ENCODE data around the gene TEX264. TPM values are rescaled to one million over a fixed set of nuclear protein-coding genes. Genes with fewer than 3 reads are reported as not detected.

TEX264 gene
- total and polyA plus RNA-seq, 2 of the 13 experiments (the other 11 are each of a cell fraction or from before 2014, with no cell fraction given): 35.2 to 52.1 TPM

DNA sequence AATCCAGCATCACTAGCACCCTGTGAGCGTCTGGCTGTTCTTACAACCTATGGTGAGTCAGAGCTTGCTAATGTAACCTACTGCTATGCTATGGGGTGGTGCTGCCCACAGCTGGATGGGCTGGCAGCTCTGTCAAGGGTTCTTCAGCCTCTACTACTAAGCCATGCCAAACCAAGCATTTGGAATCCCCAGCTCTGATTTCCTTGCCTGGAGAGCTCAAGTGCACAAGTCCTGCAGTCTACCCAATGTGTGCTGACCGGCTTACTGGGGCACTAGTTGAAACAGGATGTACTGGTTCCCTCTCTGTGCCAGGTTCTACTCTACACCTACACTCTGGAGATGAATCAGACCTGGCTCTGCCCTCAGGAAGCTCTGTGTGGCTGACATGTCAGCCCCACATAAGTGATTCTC lies 4.2 kb downstream of the TEX264 start (continued):
- TF ChIP-seq HNF1A (IDR thresholded peaks at IDR 0.05; ENCODE audit: low read depth) (no peak), HNF1A (CRISPR knock-in tag; IDR thresholded peaks at IDR 0.05; ENCODE audit: borderline replicate concordance) (no peak), ESRRA (CRISPR knock-in tag; IDR thresholded peaks at IDR 0.05; ENCODE audit: low read depth) (no peak)

DNA sequence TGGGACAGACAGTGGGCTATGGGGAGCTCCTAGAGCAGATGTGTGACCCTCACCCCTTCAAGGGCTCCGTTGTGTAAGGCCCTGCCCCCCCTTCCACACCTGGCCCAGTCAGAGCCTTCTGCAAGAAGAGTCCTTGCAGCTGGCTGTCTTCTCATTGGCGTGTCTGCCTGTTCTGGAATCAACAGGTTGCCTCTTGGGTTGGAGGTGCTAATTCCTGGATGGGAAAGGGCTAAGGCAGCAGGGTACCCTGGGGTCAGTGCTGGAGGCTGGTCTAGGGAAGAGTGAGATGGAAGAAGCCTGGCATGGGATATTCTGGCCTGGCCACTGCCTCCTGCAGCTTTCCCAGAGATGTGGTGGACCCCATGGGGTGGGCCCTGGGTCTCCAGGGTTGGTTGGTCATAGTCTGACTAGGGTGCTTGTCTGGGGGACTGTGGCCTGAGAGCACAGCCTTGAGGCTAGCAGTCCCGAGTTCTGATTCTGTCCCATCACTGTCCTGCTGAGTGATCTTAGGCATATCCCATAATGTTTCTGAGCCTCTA lies 5.1 kb downstream of the TEX264 start:
- POLR2A ChIA-PET: no interaction called here
- Histone ChIP-seq H2AFZ (ENCODE audit: low read length) (no peak overlapping the region), H3K4me3 (replicated peaks in 1 of 3; ENCODE audit: insufficient read depth in 1 of 3, low read depth in 2 of 3, low read length in 3 of 3) (no peak overlapping the region), H3K9ac (ENCODE audit: insufficient read depth, low read depth, low read length) (no peak overlapping the region), H3K27me3 (ENCODE audit: control insufficient read depth in 1 of 2, insufficient read depth in 2 of 2, low read length in 2 of 2) (no peaks in the 10 kb centered on the region), H3K36me3 (replicated peaks in 1 of 2; ENCODE audit: control insufficient read depth in 1 of 2, insufficient read depth in 2 of 2, low read length in 2 of 2) (peaks cover 8 to 9% of the 10 kb centered on the region in 2 experiments; a peak in 3 of 5 replicates), H3K4me1 (ENCODE audit: insufficient read depth, low read length) (peaks cover 22% of the 10 kb centered on the region), H3K4me2 (ENCODE audit: low read depth, low read length) (no peak overlapping the region), H3K9me3 (ENCODE audit: low read length) (no peaks in the 10 kb centered on the region), H4K20me1 (ENCODE audit: insufficient read depth, low read length) (no peaks in the 10 kb centered on the region), H3K79me2 (ENCODE audit: insufficient read depth, low read length) (peaks cover 4% of the 10 kb centered on the region), H3K27ac (ENCODE audit: extremely low read length, insufficient read depth, low read length) (no peak overlapping the region)
- DNase-seq (ENCODE audit: low spot score): no peak
- 85% methylated on average over 2 of the region's 3 CpGs for WGBS (ENCODE audit: low lambda C conversion rate)
- ATAC-seq: no peak
- no TSS peak for BruUV-seq (replicated peaks)
- in situ Hi-C loops (cut with HindIII; ENCODE audit: extremely low pct_ligation_motif_present, low pct_unique_long_range_greater_than_20kb): no loop called here
- no peak for TF ChIP-seq ZNF562 (CRISPR knock-in tag; IDR thresholded peaks at IDR 0.05; ENCODE audit: borderline replicate concordance)
- TF ChIP-seq NFRKB (IDR thresholded peaks at IDR 0.05): no peak
- TF ChIP-seq STAT5B (CRISPR knock-in tag; IDR thresholded peaks at IDR 0.05): no peak
- TF ChIP-seq HMGA1 (CRISPR knock-in tag; conservative IDR thresholded peaks at IDR 0.05): no peak
- TF ChIP-seq ZNF839 (CRISPR knock-in tag; IDR thresholded peaks at IDR 0.05; ENCODE audit: borderline replicate concordance): no peak
- TF ChIP-seq, protein P1, sequence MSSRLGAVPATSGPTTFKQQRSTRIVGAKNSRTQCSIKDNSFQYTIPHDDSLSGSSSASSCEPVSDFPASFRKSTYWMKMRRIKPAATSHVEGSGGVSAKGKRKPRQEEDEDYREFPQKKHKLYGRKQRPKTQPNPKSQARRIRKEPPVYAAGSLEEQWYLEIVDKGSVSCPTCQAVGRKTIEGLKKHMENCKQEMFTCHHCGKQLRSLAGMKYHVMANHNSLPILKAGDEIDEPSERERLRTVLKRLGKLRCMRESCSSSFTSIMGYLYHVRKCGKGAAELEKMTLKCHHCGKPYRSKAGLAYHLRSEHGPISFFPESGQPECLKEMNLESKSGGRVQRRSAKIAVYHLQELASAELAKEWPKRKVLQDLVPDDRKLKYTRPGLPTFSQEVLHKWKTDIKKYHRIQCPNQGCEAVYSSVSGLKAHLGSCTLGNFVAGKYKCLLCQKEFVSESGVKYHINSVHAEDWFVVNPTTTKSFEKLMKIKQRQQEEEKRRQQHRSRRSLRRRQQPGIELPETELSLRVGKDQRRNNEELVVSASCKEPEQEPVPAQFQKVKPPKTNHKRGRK (CRISPR knock-in tag; IDR thresholded peaks at IDR 0.05): no peak
- no peak for TF ChIP-seq ZNF20 (CRISPR knock-in tag; IDR thresholded peaks at IDR 0.05)
- CTCF ChIA-PET (ENCODE audit: low intra/inter-chr PET ratio, low total read pairs): no interaction called here
- intact Hi-C loops (cut with micrococcal nuclease; ENCODE audit: unreplicated experiment): loop anchor here (10.0 kb wide), 1 partner anchor 291 kb away; the partner anchor contains the start of gene MANF
- FAIRE-seq: no peak
